SH-SY5Y (cell line): ENCODE results near the gene SNTB2.

Source experiments
- GATA2 ChIP-seq: IDR thresholded peaks from 2 replicates; pipeline ENCODE4 v1.6.1; 2011; ENCODE audit warnings: mild to moderate bottlenecking, low read depth, low read length
- GATA3 ChIP-seq: IDR thresholded peaks from 2 replicates; pipeline ENCODE4 v1.6.1; 2011; ENCODE audit warnings: low read depth, mild to moderate bottlenecking, low read length, moderate library complexity

DNA sequence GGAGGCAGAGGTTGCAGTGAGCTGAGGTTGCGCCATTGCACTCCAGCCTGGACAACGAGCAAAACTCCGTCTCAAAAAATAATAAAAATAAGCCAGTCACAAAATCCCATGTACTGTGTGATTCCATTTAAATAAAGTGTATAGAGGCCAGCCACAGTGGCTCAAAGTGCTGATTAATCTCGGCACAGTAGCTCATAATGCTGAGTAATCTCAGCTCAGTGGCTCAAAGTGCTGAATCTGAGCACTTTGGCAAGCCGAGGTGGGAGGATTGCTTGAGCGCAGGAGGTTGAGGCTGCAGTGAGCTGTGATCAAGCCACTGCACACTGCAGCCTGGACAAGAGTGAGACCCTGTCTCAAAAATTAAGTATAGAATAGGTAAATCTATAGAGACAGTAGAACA is 159.7 kb downstream of the SNTB2 start:
- no peak for TF ChIP-seq GATA2
- TF ChIP-seq GATA3: no peak
